ENCODE results near the gene PRKCB.

Gene PRKCB

GRCh38 chr16:23835390-23836077 is at the start of gene PRKCB:
Gene PRKCB, plus strand, starts transcription at chr16:23835983.
- peak; percentile 94 for DNase-seq

GRCh38 chr16:23786964-23787561 is 48.7 kb upstream of the PRKCB start:
- DNase-seq: no peak

GRCh38 chr16:23788685-23789084 is 47.1 kb upstream of the PRKCB start:
- no peak for DNase-seq

- DNase-seq: no peak
Observed at GRCh38 chr16:23795378-23795777, 40.4 kb upstream of the PRKCB start.

GRCh38 chr16:23796941-23797340 is 38.8 kb upstream of the PRKCB start:
- DNase-seq: no peak

- peak; percentile 89 for DNase-seq
Observed at GRCh38 chr16:23801378-23801777, 34.4 kb upstream of the PRKCB start.

- no peak for DNase-seq
Observed at GRCh38 chr16:23802776-23803175, 33.0 kb upstream of the PRKCB start.

GRCh38 chr16:23803591-23804123 is 32.1 kb upstream of the PRKCB start:
- peak; percentile 75 for DNase-seq

- no peak for DNase-seq
Observed at GRCh38 chr16:23807028-23807427, 28.8 kb upstream of the PRKCB start.

GRCh38 chr16:23821467-23821866 is 14.3 kb upstream of the PRKCB start:
- no peak for DNase-seq

GRCh38 chr16:23821875-23822688 is 13.7 kb upstream of the PRKCB start:
- no peak for DNase-seq

GRCh38 chr16:23823475-23824384 is 12.1 kb upstream of the PRKCB start:
- DNase-seq: no peak

GRCh38 chr16:23824909-23825308 is 10.9 kb upstream of the PRKCB start:
- DNase-seq: no peak

GRCh38 chr16:23826528-23827045 is 9.2 kb upstream of the PRKCB start:
- no peak for DNase-seq

GRCh38 chr16:23827057-23827456 is 8.7 kb upstream of the PRKCB start:
- DNase-seq: no peak

GRCh38 chr16:23829454-23829853 is 6.3 kb upstream of the PRKCB start:
- no peak for DNase-seq

- DNase-seq: no peak
Observed at GRCh38 chr16:23830276-23830675, 5.5 kb upstream of the PRKCB start.

- DNase-seq: no peak
Observed at GRCh38 chr16:23832882-23833281, 2.9 kb upstream of the PRKCB start.

GRCh38 chr16:23833504-23833903 is 2.3 kb upstream of the PRKCB start:
- DNase-seq: no peak

- no peak for DNase-seq
Observed at GRCh38 chr16:23833960-23834685, 1.7 kb upstream of the PRKCB start.

- DNase-seq: peak; percentile 41
Observed at GRCh38 chr16:23836078-23836403, 258 bp downstream of the PRKCB start.
